GM12873 (cell line): ENCODE measurements around the gene CYB5A.

Experiments
- CTCF ChIP-seq: IDR thresholded peaks from 2 replicates; pipeline ENCODE4 v1.5.1; 2012; ENCODE audit warnings: low read depth, mild to moderate bottlenecking, moderate library complexity, low read length, control low read depth; ENCODE audit not compliant: insufficient read depth; ENCODE audit errors: missing control alignments

The CYB5A gene

GRCh38 chr18:74228312-74228711, 63.5 kb downstream of the CYB5A start:
- no peak for TF ChIP-seq CTCF

GRCh38 chr18:74226666-74227065, 65.1 kb downstream of the CYB5A start:
- TF ChIP-seq CTCF: no peak

- TF ChIP-seq CTCF: no peak
Observed at GRCh38 chr18:74226156-74226555, 65.6 kb downstream of the CYB5A start.

- TF ChIP-seq CTCF: no peak
Observed at GRCh38 chr18:74225193-74225840, 66.4 kb downstream of the CYB5A start.

GRCh38 chr18:74222710-74223494, 68.9 kb downstream of the CYB5A start:
- no peak for TF ChIP-seq CTCF

GRCh38 chr18:74221081-74221480, 70.7 kb downstream of the CYB5A start:
- no peak for TF ChIP-seq CTCF

GRCh38 chr18:74219056-74219455, 72.7 kb downstream of the CYB5A start:
- TF ChIP-seq CTCF: no peak
